ENCODE measurements around the gene KNDC1.

The KNDC1 gene

DNA sequence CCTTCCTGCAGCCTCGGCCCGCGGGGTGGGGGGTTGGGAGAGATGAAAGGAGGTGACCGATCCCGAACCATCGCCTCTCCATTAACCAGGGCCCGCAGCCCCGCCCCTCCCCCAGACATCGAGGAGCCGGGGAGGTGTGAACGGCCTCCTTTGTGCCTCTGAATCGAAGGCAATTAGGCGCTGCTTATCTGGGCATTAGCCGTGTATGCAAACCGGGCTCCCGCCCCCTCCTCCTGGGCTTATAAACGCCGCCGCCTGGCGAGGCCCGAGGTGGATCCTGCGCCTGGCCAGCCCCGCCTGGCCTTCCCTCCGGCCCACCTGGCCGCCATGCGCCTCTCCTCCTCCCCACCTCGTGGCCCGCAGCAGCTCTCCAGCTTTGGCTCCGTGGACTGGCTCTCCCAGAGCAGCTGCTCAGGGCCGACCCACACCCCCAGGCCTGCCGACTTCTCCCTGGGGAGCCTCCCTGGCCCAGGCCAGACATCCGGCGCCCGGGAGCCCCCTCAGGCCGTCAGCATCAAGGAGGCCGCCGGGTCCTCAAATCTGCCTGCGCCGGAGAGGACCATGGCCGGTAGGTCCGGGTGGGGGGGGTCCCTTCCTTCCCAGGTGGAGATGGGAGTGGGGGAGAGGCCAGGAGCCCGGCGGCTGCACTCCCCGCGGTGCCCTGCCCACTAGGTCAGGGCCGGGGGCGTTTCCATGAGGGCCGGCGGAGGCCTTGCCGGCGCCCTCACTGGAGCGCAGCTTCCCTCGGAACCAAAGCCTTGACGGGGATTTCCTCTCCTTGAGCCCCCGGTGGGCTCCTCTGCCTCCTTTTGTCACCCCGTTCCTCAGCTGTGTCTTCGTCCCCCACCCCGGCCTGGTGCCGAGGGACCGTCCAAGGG, 77.8 kb downstream of the KNDC1 start, which contains the start of gene VENTX:
Gene VENTX (plus strand): TSS at position 268 of the 878 bp plus-strand sequence. CDS start 60 bp downstream, at position 328.
- Mint-ChIP-seq H3K4me3 (no peak within 1 kb of the TSS), H3K36me3 (ENCODE audit: low read depth) (no peaks in the 10 kb centered on the region), H3K4me1 (ENCODE audit: low read depth) (peaks cover 23% of the 10 kb centered on the region), H3K27ac (no peak within 1 kb of the TSS), H3K27me3 (peaks cover 73% of the 10 kb centered on the region), H3K9me3 (no peaks in the 10 kb centered on the region)
- DNase-seq, result no peak

GRCh38 chr10:133238466-133238804, 78.4 kb downstream of the KNDC1 start:
- no peaks in the 10 kb centered on the region for H3K9me3 Mint-ChIP-seq
- peaks cover 23% of the 10 kb centered on the region for H3K4me1 Mint-ChIP-seq (ENCODE audit: low read depth)
- H3K36me3 Mint-ChIP-seq (ENCODE audit: low read depth), result no peaks in the 10 kb centered on the region
- DNase-seq, result no peak
- H3K4me3 Mint-ChIP-seq, result no peak overlapping the region
- H3K27me3 Mint-ChIP-seq, result peaks cover 71% of the 10 kb centered on the region
- no peak overlapping the region for H3K27ac Mint-ChIP-seq

DNA sequence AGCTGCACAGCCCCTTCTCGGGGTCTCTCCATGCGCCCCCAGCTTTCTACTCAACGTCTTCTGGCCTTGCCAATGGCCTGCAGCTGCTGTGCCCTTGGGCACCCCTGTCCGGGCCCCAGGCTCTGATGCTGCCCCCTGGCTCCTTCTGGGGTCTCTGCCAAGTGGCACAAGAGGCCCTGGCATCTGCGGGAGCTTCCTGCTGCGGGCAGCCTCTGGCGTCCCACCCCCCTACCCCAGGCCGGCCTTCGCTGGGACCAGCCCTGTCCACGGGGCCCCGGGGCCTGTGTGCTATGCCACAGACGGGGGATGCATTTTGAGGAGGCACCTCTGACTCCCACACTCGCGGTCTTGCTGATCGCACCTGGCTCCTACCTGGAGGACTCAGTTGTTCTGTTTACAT, 80.0 kb downstream of the KNDC1 start:
- no peak for DNase-seq
- H3K4me3 Mint-ChIP-seq, result no peak overlapping the region
- H3K27me3 Mint-ChIP-seq, result peaks cover 60% of the 10 kb centered on the region
- H3K36me3 Mint-ChIP-seq (ENCODE audit: low read depth), result no peaks in the 10 kb centered on the region
- H3K4me1 Mint-ChIP-seq (ENCODE audit: low read depth), result peaks cover 20% of the 10 kb centered on the region
- no peak overlapping the region for H3K27ac Mint-ChIP-seq
- no peaks in the 10 kb centered on the region for H3K9me3 Mint-ChIP-seq

GRCh38 chr10:133241501-133242205, 81.6 kb downstream of the KNDC1 start:
- no peaks in the 10 kb centered on the region for H3K9me3 Mint-ChIP-seq
- H3K27ac Mint-ChIP-seq, result no peak overlapping the region
- H3K36me3 Mint-ChIP-seq (ENCODE audit: low read depth), result no peaks in the 10 kb centered on the region
- H3K4me1 Mint-ChIP-seq (ENCODE audit: low read depth), result peaks cover 16% of the 10 kb centered on the region
- DNase-seq, result no peak
- H3K4me3 Mint-ChIP-seq, result peak overlapping the region; percentile 65
- H3K27me3 Mint-ChIP-seq, result peaks cover 53% of the 10 kb centered on the region

GRCh38 chr10:133242611-133243356, 82.8 kb downstream of the KNDC1 start:
- peaks cover 49% of the 10 kb centered on the region for H3K27me3 Mint-ChIP-seq
- no peak for DNase-seq
- no peaks in the 10 kb centered on the region for H3K9me3 Mint-ChIP-seq
- H3K4me3 Mint-ChIP-seq, result no peak overlapping the region
- no peak overlapping the region for H3K27ac Mint-ChIP-seq
- peaks cover 16% of the 10 kb centered on the region for H3K4me1 Mint-ChIP-seq (ENCODE audit: low read depth)
- no peaks in the 10 kb centered on the region for H3K36me3 Mint-ChIP-seq (ENCODE audit: low read depth)

GRCh38 chr10:133243593-133243992, 83.6 kb downstream of the KNDC1 start:
- no peak for DNase-seq
- Mint-ChIP-seq H3K9me3 (no peaks in the 10 kb centered on the region), H3K4me3 (no peak overlapping the region), H3K36me3 (ENCODE audit: low read depth) (no peaks in the 10 kb centered on the region), H3K27ac (no peak overlapping the region), H3K27me3 (peaks cover 44% of the 10 kb centered on the region), H3K4me1 (ENCODE audit: low read depth) (peaks cover 15% of the 10 kb centered on the region)

DNA sequence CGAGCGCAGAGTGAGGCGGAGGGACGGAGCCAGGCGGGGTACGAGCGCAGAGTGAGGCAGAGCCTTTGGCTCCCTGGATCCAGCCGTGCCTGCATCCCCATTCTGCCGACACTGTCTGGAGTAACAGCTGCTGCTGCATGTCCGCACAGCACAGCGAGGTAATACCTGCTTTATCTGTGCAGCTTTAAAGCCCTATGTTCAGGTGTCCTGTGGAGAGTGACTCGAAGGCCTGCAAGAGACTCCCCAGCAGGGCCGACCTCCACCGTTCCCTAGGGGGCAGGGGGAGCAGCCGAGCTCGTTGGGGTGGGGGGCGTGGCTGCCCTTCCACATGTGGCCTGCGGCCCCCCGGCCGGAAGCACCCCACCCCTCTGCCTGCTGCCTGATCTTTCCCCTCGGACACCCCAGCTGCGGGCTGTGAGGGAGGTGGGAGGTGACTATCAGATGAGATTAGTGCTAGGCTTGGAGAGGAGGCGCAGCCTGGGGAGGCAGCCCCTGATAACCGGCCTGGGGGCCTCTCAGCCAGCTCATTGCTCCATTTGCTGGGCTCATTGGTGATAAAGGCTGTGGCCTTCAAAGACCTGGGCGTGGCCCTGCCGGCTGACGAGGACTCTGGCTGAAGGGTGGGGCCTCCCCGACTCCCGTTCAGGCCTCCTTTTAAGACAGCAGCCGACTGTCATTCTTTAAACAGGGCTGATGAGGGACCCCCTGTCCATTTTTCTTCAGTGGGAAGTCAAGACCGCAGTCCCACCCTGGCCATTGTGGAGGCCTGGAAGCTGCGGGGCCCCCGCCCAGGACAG, 85.6 kb downstream of the KNDC1 start:
- Mint-ChIP-seq H3K4me1 (ENCODE audit: low read depth) (peaks cover 13% of the 10 kb centered on the region), H3K36me3 (ENCODE audit: low read depth) (no peaks in the 10 kb centered on the region), H3K9me3 (no peaks in the 10 kb centered on the region), H3K27ac (no peak overlapping the region), H3K4me3 (no peak overlapping the region), H3K27me3 (peaks cover 28% of the 10 kb centered on the region)
- no peak for DNase-seq

DNA sequence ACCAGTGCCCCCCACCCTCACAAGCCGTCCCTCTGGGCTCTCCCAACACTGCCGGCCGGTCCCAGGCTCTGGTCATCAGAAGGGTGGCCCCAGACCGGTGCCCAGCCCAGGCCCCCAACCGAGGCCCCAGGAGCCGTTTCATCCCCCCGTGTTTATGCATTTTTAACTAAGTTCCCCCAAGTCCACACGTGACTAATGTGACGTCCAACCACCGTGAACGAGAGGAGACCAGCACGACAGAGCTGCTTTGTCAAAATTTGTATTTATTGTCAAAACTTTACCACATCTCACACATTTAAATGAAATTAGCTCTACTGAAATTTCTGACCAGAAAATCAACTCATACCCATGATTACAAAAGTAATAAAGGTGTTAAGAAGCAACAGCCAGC, 86.2 kb downstream of the KNDC1 start:
- Mint-ChIP-seq H3K27ac (no peak overlapping the region), H3K4me1 (ENCODE audit: low read depth) (peaks cover 7% of the 10 kb centered on the region), H3K9me3 (no peaks in the 10 kb centered on the region), H3K27me3 (peaks cover 22% of the 10 kb centered on the region), H3K4me3 (no peak overlapping the region), H3K36me3 (ENCODE audit: low read depth) (no peaks in the 10 kb centered on the region)
- DNase-seq, result no peak

- H3K27me3 Mint-ChIP-seq, result peaks cover 7% of the 10 kb centered on the region
- H3K4me3 Mint-ChIP-seq, result no peak overlapping the region
Measured at GRCh38 chr10:133247681-133248333, 87.8 kb downstream of the KNDC1 start.

DNA sequence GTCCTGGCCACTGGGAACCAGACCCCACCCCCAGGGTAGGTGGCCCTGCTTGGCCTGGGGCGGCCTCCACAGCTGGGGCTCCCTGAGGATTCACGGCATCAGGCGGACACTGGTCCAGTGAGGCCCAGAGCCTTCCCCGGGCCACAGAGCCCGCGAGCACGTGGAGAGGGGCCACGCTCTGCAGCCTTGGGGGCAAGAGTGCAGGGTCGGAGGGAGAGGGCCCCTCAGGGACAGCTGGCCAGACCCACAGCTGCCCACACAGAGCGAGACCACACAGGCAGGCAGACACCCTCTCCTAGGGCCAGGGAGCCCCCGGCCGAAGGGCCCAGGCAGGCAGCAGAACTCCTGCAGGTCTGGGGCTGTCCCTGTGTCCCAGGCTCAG, 88.3 kb downstream of the KNDC1 start:
- H3K27me3 Mint-ChIP-seq, result peaks cover 2% of the 10 kb centered on the region
- no peak overlapping the region for H3K27ac Mint-ChIP-seq
- no peaks in the 10 kb centered on the region for H3K4me1 Mint-ChIP-seq (ENCODE audit: low read depth)
- H3K36me3 Mint-ChIP-seq (ENCODE audit: low read depth), result no peaks in the 10 kb centered on the region
- DNase-seq, result no peak
- H3K9me3 Mint-ChIP-seq, result no peaks in the 10 kb centered on the region
- H3K4me3 Mint-ChIP-seq, result no peak overlapping the region

More at GRCh38 chr10:133247681-133248333, 87.8 kb downstream of the KNDC1 start:
- H3K27ac Mint-ChIP-seq, result no peak overlapping the region
- DNase-seq, result no peak
- H3K9me3 Mint-ChIP-seq, result no peaks in the 10 kb centered on the region
- no peaks in the 10 kb centered on the region for H3K36me3 Mint-ChIP-seq (ENCODE audit: low read depth)
- no peaks in the 10 kb centered on the region for H3K4me1 Mint-ChIP-seq (ENCODE audit: low read depth)

DNA sequence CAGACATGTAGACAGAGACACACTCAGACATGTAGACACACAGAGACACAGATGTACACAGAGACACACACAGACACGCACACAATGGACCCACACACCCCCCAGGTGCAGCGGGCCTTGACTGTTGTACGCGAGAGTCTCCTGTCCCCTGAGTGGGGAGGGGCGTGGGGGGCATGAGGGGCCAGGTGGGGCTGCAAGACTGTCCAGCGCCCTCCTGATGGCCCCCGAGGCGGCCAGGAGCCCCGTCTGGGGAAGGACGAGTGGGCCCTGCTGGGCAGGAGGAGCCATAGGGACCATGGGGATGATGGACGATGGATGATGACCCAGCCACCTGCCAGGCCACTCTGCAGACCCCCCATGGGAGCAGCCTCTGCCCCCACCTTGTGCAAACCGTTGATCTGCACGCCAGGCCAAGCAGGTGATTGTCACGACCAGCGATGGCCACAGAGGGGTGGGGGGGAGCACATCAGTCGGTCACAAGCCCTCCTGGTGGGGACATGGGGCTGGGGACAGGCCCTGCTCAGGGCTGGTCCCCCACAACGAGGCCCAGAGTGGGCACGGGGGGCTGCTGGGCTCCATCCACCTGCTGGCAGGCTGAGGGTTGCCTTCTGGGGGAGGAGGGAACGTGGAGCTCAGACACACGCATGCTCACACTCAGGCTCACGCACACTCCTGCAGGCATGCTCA, 89.2 kb downstream of the KNDC1 start:
- no peaks in the 10 kb centered on the region for H3K36me3 Mint-ChIP-seq (ENCODE audit: low read depth)
- no peak for DNase-seq
- no peak overlapping the region for H3K4me3 Mint-ChIP-seq
- no peaks in the 10 kb centered on the region for H3K9me3 Mint-ChIP-seq
- H3K27ac Mint-ChIP-seq, result no peak overlapping the region
- peaks cover 2% of the 10 kb centered on the region for H3K27me3 Mint-ChIP-seq
- H3K4me1 Mint-ChIP-seq (ENCODE audit: low read depth), result no peaks in the 10 kb centered on the region

GRCh38 chr10:133249975-133250754, 90.1 kb downstream of the KNDC1 start:
- Mint-ChIP-seq H3K9me3 (no peaks in the 10 kb centered on the region), H3K4me3 (no peak overlapping the region), H3K27ac (no peak overlapping the region), H3K27me3 (no peaks in the 10 kb centered on the region), H3K4me1 (ENCODE audit: low read depth) (no peaks in the 10 kb centered on the region), H3K36me3 (ENCODE audit: low read depth) (no peaks in the 10 kb centered on the region)
- DNase-seq, result no peak
